Stimulated activated naive CD8-positive, alpha-beta T cell treated with anti-CD3 and anti-CD28 coated beads, Interleukin-15, amount 100 ng/mL, for 72 hours (primary cell): ENCODE results near the gene NHS.
"Not testable (repeated sequence)": the region's sequence is repeated elsewhere in the genome, so short reads cannot be mapped to it uniquely, and the experiment has no call there.

Experiments used
- ATAC-seq: fragments of 150-1000 bp; cut with Tn5 transposase; 2 replicates; pipeline ENCODE4 v1.10.0; 2021; ENCODE audit warnings: mild to moderate bottlenecking, moderate library complexity
- DNase-seq, 2 donors: peaks; one replicate each; pipeline ENCODE4 v3.0.0; 2021 to 2022
- H3K27ac Mint-ChIP-seq, 2 donors: one replicate each; pipeline ENCODE4 v1.8.0; 2022; ENCODE audit warnings: mild to moderate bottlenecking in 2 of 2, mixed read lengths in 2 of 2, moderate library complexity in 2 of 2
- H3K27me3 Mint-ChIP-seq: one replicate; pipeline ENCODE4 v1.8.0; 2022; ENCODE audit warnings: mixed read lengths
- H3K4me1 Mint-ChIP-seq: one replicate; pipeline ENCODE4 v1.8.0; 2022; ENCODE audit warnings: mild to moderate bottlenecking, mixed read lengths
- H3K4me3 Mint-ChIP-seq, 2 donors: one replicate each; pipeline ENCODE4 v1.8.0; 2022; ENCODE audit warnings: mild to moderate bottlenecking in 2 of 2, mixed read lengths in 2 of 2, moderate library complexity in 1 of 2
- H3K9me3 Mint-ChIP-seq, 2 donors: one replicate each; pipeline ENCODE4 v1.8.0; 2022; ENCODE audit warnings: mixed read lengths in 2 of 2

Gene NHS

GRCh38 chrX:17553961-17554482, 179.0 kb downstream of the NHS start:
- no peak for ATAC-seq
- Mint-ChIP-seq H3K27me3 (no peaks in the 10 kb centered on the region), H3K9me3 (no peaks in the 10 kb centered on the region), H3K4me1 (peaks cover 63% of the 10 kb centered on the region), H3K27ac (no peak overlapping the region), H3K4me3 (no peak overlapping the region)
- no peak for DNase-seq

DNA sequence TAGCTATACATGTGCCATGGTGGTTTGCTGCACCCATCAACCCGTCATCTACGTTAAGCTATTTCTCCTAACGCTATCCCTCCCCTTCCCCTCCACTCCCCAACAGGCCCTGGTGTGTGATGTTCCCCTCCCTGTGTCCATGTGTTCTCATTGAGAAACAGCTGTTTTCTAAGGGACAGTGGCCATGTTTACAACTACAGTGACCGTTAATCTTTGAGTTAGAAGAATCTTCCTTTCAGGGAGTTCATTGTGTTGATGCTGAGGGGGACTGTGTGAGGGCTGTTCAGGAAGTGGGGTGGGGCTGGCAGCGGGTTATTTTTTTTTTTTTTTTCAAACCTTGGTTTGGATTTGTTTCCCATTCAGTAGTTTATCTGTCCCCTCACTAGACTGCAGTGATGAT, 179.9 kb downstream of the NHS start:
- H3K27ac Mint-ChIP-seq, result no peak overlapping the region
- ATAC-seq (no peak), DNase-seq (no peak)
- H3K4me1 Mint-ChIP-seq, result peaks cover 60% of the 10 kb centered on the region
- H3K4me3 Mint-ChIP-seq, result no peak overlapping the region
- no peaks in the 10 kb centered on the region for H3K27me3 Mint-ChIP-seq
- H3K9me3 Mint-ChIP-seq, result no peaks in the 10 kb centered on the region

- peak overlapping the region in 1 of 2 donors; percentile 72 for H3K27ac Mint-ChIP-seq
- ATAC-seq (no peak), DNase-seq (no peak)
- H3K9me3 Mint-ChIP-seq, result no peaks in the 10 kb centered on the region
- H3K27me3 Mint-ChIP-seq, result no peaks in the 10 kb centered on the region
- peaks cover 57% of the 10 kb centered on the region for H3K4me1 Mint-ChIP-seq
- no peak overlapping the region for H3K4me3 Mint-ChIP-seq
Measured at GRCh38 chrX:17555846-17556245, 180.8 kb downstream of the NHS start.

GRCh38 chrX:17559728-17560379, 184.9 kb downstream of the NHS start:
- H3K9me3 Mint-ChIP-seq, result no peaks in the 10 kb centered on the region
- no peak overlapping the region for H3K27ac Mint-ChIP-seq
- ATAC-seq, result no peak
- DNase-seq, result no peak
- peaks cover 61% of the 10 kb centered on the region for H3K4me1 Mint-ChIP-seq
- H3K27me3 Mint-ChIP-seq, result no peaks in the 10 kb centered on the region
- no peak overlapping the region for H3K4me3 Mint-ChIP-seq

DNA sequence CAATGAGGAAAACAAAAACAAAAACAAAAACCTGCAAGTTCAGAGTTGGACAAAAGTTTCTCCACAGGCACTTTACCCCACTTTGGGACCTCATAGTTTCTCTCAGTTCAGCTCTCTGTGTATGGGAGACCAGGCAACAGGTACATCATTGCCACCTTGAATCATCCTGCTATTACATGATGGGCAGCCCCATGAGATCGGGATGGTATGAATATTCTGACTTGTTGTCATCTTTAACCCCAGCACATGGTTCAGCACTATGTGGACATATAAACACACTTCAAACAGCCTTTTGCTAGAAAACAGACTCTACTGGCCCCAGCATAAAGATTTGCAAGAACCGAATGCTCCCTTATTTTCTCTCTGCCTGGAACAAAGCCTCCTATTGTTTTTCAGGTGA, 185.4 kb downstream of the NHS start:
- no peak for ATAC-seq
- peaks cover 61% of the 10 kb centered on the region for H3K4me1 Mint-ChIP-seq
- no peaks in the 10 kb centered on the region for H3K27me3 Mint-ChIP-seq
- no peak overlapping the region for H3K4me3 Mint-ChIP-seq
- no peak for DNase-seq
- H3K27ac Mint-ChIP-seq, result no peak overlapping the region
- H3K9me3 Mint-ChIP-seq, result no peaks in the 10 kb centered on the region

GRCh38 chrX:17563076-17563475, 188.1 kb downstream of the NHS start:
- peak overlapping the region; percentile 39 to 42 for H3K4me3 Mint-ChIP-seq
- peaks cover 64% of the 10 kb centered on the region for H3K4me1 Mint-ChIP-seq
- ATAC-seq (no peak), DNase-seq (no peak)
- H3K27me3 Mint-ChIP-seq, result no peaks in the 10 kb centered on the region
- H3K9me3 Mint-ChIP-seq, result no peaks in the 10 kb centered on the region
- peak overlapping the region in 1 of 2 donors; percentile 19 for H3K27ac Mint-ChIP-seq

DNA sequence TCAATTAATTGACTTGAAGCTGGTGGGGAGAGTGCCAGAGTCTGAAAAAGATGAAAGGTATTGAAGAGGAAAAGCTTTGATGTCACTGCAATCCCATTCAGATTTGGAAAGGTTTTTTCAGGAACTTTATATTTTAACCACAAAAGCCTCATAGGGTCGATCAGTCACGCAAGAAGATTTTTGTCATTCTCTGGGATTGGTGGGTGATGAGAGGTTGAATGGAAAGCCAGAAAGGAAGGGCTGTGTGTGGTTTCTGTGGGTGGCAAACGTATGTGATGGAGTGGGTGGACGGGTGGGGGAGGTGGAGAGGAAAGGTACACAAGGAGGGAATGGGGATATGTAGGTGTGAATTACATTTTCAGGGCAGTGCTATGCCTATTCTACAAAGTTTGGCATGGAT, 188.5 kb downstream of the NHS start:
- H3K9me3 Mint-ChIP-seq, result no peaks in the 10 kb centered on the region
- H3K27me3 Mint-ChIP-seq, result no peaks in the 10 kb centered on the region
- peak overlapping the region in 1 of 2 donors; percentile 19 for H3K27ac Mint-ChIP-seq
- ATAC-seq, result no peak
- peaks cover 64% of the 10 kb centered on the region for H3K4me1 Mint-ChIP-seq
- DNase-seq, result no peak
- H3K4me3 Mint-ChIP-seq, result peak overlapping the region; percentile 39 to 42

DNA sequence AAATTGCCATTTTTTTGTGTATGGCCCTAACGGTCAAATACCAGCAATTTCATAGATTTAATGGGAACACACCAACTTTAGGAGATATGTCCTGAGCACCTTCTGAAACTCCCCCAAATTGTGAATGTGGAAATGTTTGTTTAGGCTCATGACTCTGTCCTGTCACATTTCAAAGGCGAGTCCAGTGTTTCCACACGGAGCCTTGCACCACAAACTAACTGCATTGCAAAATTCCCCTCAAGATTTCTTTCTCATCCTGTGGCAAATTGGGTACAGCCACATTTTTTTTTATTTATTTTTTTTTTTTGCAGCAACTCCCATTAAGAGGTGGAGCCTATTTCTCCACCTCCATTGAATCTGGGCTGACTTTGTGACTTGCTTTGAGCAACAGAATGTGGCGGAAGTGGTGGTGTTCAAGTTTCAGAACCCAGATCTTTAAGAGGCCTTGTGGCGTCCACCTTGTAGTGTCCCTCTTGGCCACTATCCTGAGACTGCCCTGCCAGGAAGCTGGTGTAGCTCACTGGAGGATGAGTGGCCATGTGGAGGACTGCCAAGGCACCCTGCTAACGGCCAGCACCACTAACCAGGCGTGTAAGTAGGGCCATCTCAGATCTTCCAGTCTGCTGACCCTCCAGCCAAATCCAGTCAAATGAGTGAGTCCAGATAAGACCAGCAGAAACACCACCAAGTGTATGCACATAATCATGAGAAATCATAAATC, 189.8 kb downstream of the NHS start:
- no peak for DNase-seq
- no peak overlapping the region for H3K27ac Mint-ChIP-seq

DNA sequence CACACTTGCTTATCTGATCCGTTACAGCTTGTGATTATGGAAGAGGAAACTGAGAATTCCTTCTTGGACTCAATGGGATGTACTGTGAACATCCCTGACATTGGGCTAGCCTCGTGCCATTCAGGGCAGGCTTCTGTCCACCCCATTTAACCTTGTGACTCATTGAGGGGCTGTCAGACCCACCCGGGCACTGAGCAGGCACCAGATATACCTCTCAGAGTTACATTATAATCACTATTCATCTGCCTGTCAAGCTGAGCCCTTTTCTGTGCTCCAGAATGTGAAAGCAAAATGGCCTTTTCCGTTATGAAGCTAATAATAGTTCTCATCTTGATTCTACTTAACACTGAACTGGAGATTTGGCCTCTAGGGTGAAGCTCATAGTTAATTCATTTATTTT, 191.7 kb downstream of the NHS start:
- H3K27me3 Mint-ChIP-seq, result no peaks in the 10 kb centered on the region

More for the DNA sequence above, 189.8 kb downstream of the NHS start:
- no peak for ATAC-seq
- Mint-ChIP-seq H3K4me3 (peak overlapping the region in 1 of 2 donors; percentile 13), H3K27me3 (no peaks in the 10 kb centered on the region), H3K4me1 (peaks cover 65% of the 10 kb centered on the region), H3K9me3 (no peaks in the 10 kb centered on the region)

GRCh38 chrX:17567187-17567586, 192.2 kb downstream of the NHS start:
- ATAC-seq (no peak), DNase-seq (no peak)
- Mint-ChIP-seq H3K27me3 (no peaks in the 10 kb centered on the region), H3K9me3 (no peaks in the 10 kb centered on the region), H3K27ac (no peak overlapping the region), H3K4me3 (peak overlapping the region in 1 of 2 donors; percentile 36), H3K4me1 (peaks cover 59% of the 10 kb centered on the region)

More for the DNA sequence above, 191.7 kb downstream of the NHS start:
- Mint-ChIP-seq H3K4me3 (no peak overlapping the region), H3K27ac (no peak overlapping the region), H3K4me1 (peaks cover 60% of the 10 kb centered on the region), H3K9me3 (no peaks in the 10 kb centered on the region)
- DNase-seq (no peak), ATAC-seq (no peak)

- Mint-ChIP-seq H3K4me3 (peak overlapping the region in 1 of 2 donors; percentile 36), H3K4me1 (peaks cover 57% of the 10 kb centered on the region), H3K27me3 (no peaks in the 10 kb centered on the region), H3K9me3 (no peaks in the 10 kb centered on the region), H3K27ac (peak overlapping the region in 1 of 2 donors; percentile 16)
- DNase-seq (no peak), ATAC-seq (no peak)
Measured at GRCh38 chrX:17567821-17568220, 192.8 kb downstream of the NHS start.

- H3K27ac Mint-ChIP-seq, result not testable (repeated sequence)
Measured at GRCh38 chrX:17568804-17569203, 193.8 kb downstream of the NHS start.

DNA sequence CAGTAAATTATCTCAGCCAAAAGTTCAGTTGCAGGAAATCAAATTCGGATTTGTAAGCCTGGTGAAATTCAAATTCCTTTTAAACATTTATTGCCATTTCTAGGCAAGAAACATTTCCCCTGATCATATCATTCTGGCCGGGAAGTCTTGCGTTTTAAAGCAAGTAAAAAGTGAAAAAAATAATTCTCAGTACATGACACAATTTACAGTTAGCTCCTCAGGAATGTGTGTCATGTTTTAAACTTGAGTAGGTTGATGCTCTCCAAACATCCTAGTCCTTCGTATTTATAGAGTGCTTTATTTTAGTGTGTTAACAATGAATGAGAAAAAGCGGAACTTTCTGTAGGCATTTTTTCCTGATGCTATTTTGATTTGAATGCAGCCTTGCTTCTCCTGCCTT, 204.0 kb downstream of the NHS start:
- Mint-ChIP-seq H3K4me3 (no peak overlapping the region), H3K27me3 (peaks cover 23% of the 10 kb centered on the region), H3K9me3 (peaks cover 4 to 10% of the 10 kb centered on the region in 2 donors), H3K4me1 (peaks cover 21% of the 10 kb centered on the region), H3K27ac (no peak overlapping the region)
- ATAC-seq (no peak), DNase-seq (no peak)

More at GRCh38 chrX:17568804-17569203, 193.8 kb downstream of the NHS start:
- H3K4me1 Mint-ChIP-seq, result peaks cover 48% of the 10 kb centered on the region
- not testable (repeated sequence) for H3K27me3 Mint-ChIP-seq, H3K9me3 Mint-ChIP-seq, DNase-seq, ATAC-seq, H3K4me3 Mint-ChIP-seq

DNA sequence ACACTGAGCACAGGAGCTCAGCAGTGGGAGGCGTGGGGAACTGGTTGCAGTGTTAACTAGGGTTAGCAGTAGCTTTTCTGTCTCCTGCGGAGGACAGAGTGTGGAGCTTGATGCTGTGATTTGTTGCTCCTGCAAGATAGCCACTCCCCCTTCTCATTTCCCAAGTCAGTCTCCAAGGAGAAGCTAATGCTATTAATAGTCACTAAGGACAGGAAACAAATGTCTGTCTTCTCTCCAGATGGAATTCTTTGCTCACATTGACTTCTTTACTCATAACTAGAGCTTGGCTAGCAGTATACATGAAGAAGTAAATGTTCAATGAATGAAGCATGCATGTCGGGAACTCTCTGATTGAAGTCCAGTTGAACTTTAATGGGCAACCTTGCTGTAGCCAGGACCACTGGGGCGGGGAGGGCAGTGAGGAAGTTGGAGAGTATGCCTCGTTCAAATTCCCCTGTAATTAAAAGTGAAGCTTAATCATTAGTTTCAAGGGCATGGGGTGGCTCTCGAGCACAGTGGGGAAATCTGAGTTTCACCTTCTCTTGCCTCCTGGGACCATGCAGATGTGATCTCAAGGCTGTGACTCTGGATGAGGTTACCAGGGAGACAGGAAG, 205.6 kb downstream of the NHS start:
- DNase-seq, result no peak
- peak overlapping the region in 1 of 2 donors; percentile 71 for H3K27ac Mint-ChIP-seq
- peaks cover 15% of the 10 kb centered on the region for H3K27me3 Mint-ChIP-seq

GRCh38 chrX:17581641-17582040, 206.6 kb downstream of the NHS start:
- DNase-seq (no peak), ATAC-seq (no peak)
- H3K9me3 Mint-ChIP-seq, result no peaks in the 10 kb centered on the region

More for the DNA sequence above, 205.6 kb downstream of the NHS start:
- ATAC-seq, result no peak
- H3K4me3 Mint-ChIP-seq, result no peak overlapping the region
- H3K4me1 Mint-ChIP-seq, result peaks cover 15% of the 10 kb centered on the region
- peaks cover 0 to under 1% of the 10 kb centered on the region in 2 donors for H3K9me3 Mint-ChIP-seq

DNA sequence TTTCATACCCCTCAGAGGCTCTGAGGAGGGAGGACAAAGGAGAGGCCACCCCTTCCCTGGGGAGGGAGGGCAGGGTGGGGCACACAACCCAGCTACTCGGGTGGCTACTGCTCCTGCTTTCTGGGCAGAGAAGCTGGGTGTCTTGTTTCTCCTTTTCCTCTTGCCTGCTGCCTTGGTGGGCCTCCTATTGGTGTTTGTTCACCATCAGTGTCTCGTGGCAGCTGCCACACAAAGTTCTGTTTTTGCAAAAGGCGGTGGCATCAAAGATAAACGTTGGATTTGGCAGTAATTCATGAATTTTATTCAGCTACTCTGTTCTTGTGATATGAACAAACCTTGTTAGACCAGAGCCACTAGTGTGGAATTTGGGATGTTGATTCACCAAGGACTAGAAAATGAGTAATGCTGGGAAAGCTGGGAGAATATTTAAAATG, 209.3 kb downstream of the NHS start:
- H3K27me3 Mint-ChIP-seq, result peaks cover 10% of the 10 kb centered on the region
- DNase-seq, result no peak
- peaks cover 30% of the 10 kb centered on the region for H3K4me1 Mint-ChIP-seq
- H3K4me3 Mint-ChIP-seq, result no peak overlapping the region
- ATAC-seq, result no peak
- H3K9me3 Mint-ChIP-seq, result no peaks in the 10 kb centered on the region
- no peak overlapping the region for H3K27ac Mint-ChIP-seq

More at GRCh38 chrX:17581641-17582040, 206.6 kb downstream of the NHS start:
- Mint-ChIP-seq H3K27me3 (peaks cover 10% of the 10 kb centered on the region), H3K4me3 (no peak overlapping the region), H3K27ac (no peak overlapping the region), H3K4me1 (peaks cover 15% of the 10 kb centered on the region)
